NCI-H1694 treated with DMSO at 0.1 percent for 48 hours (cell line): ENCODE measurements around the gene BBS2.

ENCODE experiments used
- DNase-seq: peaks from one replicate; lab custom pipeline; 2025; lab: John Stamatoyannopoulos, UW

The BBS2 gene

GRCh38 chr16:56519459-56520250, at the start of gene BBS2:
TSS of gene BBS2 (minus strand) at chr16:56520024. CDS start at chr16:56519862, 162 bp downstream.
- peak; percentile 59 for DNase-seq

- no peak for DNase-seq
Measured at GRCh38 chr16:56564793-56565477, 45.1 kb upstream of the BBS2 start, which contains the start of gene MT4. TSS of gene MT4 (plus strand) at chr16:56565073. CDS start at chr16:56565129, 56 bp downstream.

- no peak for DNase-seq
Measured at GRCh38 chr16:56561126-56561525, 41.3 kb upstream of the BBS2 start.

- DNase-seq = no peak
Measured at GRCh38 chr16:56560447-56560846, 40.6 kb upstream of the BBS2 start.

- DNase-seq = no peak
Measured at GRCh38 chr16:56559109-56559508, 39.3 kb upstream of the BBS2 start.

GRCh38 chr16:56558024-56558747, 38.4 kb upstream of the BBS2 start:
- peak; percentile 89 for DNase-seq

GRCh38 chr16:56554441-56554840, 34.6 kb upstream of the BBS2 start:
- DNase-seq = no peak

- DNase-seq = no peak
Measured at GRCh38 chr16:56551796-56552738, 32.2 kb upstream of the BBS2 start.

GRCh38 chr16:56549744-56550385, 30.0 kb upstream of the BBS2 start:
- no peak for DNase-seq

GRCh38 chr16:56549161-56549560, 29.3 kb upstream of the BBS2 start:
- no peak for DNase-seq

- no peak for DNase-seq
Measured at GRCh38 chr16:56547949-56548567, 28.2 kb upstream of the BBS2 start.

GRCh38 chr16:56547120-56547948, 27.5 kb upstream of the BBS2 start:
- no peak for DNase-seq

GRCh38 chr16:56542039-56542438, 22.2 kb upstream of the BBS2 start:
- no peak for DNase-seq

- DNase-seq = no peak
Measured at GRCh38 chr16:56539656-56540055, 19.8 kb upstream of the BBS2 start.

GRCh38 chr16:56538331-56538730, 18.5 kb upstream of the BBS2 start:
- DNase-seq = no peak

- DNase-seq = no peak
Measured at GRCh38 chr16:56534847-56535383, 15.1 kb upstream of the BBS2 start.

- DNase-seq = no peak
Measured at GRCh38 chr16:56532714-56533113, 12.9 kb upstream of the BBS2 start.

GRCh38 chr16:56530872-56531271, 11.0 kb upstream of the BBS2 start:
- DNase-seq = no peak

- DNase-seq = no peak
Measured at GRCh38 chr16:56525236-56525635, 5.4 kb upstream of the BBS2 start.

GRCh38 chr16:56520251-56520577, 390 bp upstream of the BBS2 start:
- DNase-seq = no peak
